OCI-M2 (cell line): ENCODE results near the gene SPSB4.
A peak's percentile ranks its signal among the peaks of the same experiment; 100 is the strongest.
"Not testable (repeated sequence)": the region's sequence is repeated elsewhere in the genome, so short reads cannot be mapped to it uniquely, and the experiment has no call there.

ENCODE experiments used
- DNase-seq: peaks from one replicate; lab custom pipeline; 2025; ENCODE audit not compliant: unreplicated experiment; lab: John Stamatoyannopoulos, UW

SPSB4 gene

DNA sequence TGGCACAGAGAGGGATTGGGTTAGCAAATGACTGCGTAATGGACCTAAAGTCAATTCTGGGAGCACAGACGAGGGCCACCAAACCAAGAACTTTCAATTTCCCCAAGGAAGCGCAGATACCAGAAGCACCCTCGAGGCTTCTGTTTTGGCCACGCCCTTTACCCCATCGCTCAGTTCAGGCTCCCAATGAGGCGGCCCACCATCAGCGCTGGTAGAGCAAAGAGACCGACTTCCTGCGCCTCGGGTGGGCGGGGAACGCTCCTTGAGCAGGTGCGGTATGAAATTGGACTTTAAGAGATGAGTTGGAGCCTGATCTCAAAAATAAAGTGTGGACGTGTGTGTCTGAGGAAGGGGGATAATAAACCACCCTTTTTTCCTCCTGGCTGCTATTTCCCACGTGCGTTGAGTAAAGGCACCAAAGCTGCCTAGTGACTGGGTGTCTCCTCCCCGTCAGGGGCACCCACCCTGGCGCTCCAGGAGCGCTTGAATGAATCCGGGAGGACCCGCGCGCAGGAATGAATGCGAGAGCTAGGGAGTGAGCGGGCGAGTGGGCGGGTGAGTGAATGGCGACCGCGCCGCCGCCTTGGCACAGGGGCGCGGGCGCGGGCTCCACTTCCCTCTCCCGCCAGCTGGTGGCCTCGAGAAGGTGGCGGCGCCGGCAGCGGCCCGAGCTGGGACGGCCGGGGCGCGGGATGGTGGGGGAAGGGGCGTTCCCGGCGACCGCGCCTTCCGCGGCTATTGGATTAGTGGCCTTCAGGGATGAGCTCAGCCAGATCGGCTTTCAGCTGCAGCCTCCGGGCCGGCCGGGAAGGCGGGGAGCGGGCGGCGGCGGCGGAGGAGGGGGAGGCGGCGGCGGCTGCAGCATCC lies at the start of gene SPSB4:
TSS of gene SPSB4 (plus strand) at position 772 of the 867 bp plus-strand sequence. CDS start 14,758 bp downstream, outside the sequence.
- no peak for DNase-seq

DNA sequence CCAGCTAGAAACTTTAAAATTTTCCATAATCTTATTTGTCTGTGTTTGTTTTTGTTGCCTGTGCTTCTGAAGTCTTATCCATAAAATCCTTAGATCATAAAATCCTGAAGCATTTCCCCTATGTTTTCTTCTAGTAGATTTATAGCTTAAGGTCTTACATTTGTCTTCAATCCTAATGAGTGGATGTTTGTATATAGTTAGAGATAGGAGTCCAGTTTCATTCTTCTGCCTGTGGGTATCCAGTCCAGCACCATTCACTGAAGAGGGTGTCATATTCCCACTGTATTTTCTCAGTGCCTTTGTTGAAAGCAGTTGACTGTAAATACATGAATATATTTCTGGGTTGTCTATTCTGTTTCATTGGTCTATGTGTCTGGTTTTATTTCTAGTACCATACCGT lies 44.8 kb upstream of the SPSB4 start:
- no peak for DNase-seq

DNA sequence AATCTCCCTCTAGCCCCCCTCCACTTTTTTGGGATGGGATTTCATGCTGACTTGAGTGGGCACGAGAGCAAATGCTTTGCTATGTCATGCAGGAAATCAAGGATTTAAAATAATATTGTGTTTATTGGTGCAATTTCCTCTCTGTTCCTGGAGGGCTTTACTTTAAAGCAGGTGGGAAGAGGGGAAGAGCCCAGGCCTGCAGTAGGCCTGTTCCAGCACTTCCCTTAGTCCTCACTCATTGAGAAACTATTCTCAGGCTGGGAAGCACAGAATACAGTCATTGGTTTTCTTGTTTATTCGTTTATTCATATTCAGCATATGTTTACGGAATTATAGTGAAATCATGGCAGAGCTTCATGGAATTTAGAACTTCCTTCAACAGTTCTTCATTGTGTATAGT lies 41.7 kb upstream of the SPSB4 start:
- DNase-seq = no peak

DNA sequence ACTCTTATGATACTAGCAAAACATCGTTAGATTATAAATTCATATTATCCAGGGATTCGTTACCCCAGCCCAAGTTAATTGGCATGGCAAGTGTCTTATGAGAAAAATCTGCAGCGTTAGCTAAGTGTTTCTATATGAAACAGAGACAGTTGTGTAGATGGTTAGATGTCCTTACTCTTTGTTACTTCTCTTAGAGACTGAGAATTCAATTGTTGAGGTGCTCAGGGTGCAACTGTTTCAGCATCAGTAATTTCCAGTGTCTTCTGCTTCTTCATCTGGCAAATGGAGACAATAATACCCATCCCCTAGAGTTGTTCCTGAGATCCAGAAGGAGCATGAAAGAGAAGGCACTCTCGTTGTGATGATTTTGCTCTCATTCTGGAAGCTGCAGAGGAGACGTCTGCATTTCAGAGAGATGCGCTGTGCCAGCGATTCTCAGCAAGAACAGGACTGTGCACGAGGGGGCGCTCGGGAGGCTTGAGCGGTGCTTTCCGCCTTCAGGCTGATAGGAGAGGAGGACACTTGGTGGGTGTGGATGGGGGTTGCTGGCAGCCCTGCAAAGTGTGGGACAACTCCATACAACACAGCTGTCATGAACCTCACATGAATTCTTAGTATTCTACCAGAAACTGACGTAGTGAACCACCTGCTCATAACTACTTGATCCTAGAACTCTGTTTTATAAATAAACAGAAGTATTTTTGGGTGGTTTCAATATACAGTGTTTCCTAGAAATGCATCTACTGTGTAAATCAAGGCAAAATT lies 39.7 kb upstream of the SPSB4 start:
- peak; percentile 5 for DNase-seq

DNA sequence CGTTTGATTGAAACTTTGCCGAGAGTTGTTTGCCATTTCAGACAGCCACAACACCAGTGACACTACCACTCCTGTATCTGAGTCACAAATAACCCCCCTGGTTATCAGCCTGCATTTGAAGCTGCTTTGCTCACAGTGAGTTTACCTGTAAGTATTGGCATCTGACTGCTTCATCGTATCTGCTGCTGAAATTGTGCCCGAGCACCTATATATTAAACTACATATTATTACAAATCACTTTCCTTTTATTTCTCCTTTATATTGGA lies 39.2 kb upstream of the SPSB4 start:
- DNase-seq = no peak

DNA sequence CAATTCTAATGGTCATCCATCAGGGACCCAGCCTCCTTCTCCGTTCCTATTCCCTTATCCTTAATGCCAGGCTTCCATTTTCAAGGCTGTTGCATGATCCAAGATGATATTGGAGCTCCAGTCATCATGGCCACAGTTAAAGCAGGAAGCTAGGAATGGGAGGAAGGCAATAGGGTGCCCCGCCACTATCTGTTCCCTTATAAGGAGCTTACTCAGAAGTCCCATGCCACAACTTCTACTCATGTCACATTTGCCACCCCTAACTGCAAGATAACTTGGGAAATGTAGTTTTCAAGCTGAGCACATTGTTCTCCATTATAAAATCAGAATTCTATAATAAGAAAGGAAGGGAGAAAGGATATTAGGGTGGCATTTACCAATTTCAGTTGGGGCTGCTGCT lies 38.6 kb upstream of the SPSB4 start:
- no peak for DNase-seq

DNA sequence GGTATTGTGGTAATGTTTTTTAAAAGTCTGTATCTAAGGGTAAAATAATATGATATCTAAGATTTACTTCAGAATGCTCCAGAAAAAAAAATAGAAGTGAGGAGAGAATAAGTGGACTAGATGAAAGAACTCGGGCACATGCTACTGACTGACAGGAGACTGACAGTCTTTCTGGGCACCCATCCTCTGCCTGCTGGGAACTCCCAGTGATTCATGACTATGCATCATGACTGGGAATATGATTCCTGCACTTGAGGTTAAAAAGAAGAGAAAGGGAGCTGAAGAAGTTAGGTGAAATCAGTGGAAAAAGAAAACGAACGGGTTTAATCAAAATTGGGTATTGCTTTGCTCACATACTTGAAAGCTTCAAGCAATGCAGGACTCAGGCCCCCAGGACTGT lies 35.7 kb upstream of the SPSB4 start:
- no peak for DNase-seq

DNA sequence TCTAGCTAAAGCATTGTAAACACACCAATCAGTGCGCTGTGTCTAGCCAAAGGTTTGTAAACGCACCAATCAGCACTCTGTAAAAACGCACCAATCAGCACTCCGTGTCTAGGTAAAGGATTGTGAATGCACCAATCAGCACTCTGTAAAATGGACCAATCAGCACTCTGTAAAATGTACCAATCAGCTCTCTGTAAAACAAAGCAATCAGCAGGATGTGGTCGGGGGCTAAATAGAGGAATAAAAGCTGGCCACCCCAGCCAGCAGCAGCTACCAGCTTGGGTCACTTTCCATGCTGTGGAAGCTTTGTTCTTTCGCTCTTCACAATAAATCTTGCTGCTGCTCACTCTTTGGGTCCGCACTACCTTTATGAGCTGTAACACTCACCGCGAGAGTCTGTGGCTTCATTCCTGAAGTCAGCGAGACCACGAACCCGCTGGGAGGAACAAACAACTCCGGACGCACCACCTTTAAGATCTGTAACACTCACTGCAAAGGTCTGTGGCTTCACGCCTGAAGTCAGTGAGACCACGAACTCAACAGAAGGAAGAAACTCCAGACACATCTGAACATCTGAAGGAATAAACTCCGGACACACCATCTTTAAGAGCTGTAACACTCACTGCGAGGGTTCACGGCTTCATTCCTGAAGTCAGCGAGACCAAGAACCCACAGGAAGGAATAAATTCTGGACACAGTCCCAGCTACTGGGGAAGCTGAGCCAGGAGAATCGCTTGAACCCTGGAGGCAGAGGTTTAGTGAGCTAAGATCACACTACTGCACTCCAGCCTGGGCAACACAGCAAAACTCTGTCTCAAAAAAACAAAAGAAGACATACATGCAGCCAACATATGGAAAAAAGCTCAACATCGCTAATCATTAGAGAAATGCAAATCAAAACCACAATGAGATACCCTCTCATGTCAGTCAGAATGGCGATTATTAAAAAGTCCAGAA lies 33.5 kb upstream of the SPSB4 start:
- not testable (repeated sequence) for DNase-seq

DNA sequence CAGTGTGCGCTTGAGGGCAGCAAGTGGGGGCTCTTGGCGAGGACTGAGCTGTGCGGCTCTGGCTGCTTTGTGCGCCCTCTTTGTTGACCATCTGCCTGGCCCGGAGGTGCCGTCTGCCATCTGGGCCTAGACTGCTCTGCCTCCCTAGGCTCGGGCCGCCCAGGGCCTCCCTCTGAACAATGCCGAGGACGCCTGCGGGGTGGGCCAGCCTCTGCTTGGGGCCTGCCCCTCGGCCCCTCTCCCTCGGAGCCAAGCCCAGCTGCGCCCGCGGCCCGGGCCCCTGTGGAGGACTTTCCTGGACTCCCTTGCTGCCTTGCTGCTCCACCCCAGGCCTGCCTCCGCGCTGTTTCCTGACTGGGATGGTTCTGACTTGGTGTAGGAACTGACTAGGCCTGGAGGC lies 31.9 kb upstream of the SPSB4 start:
- DNase-seq = no peak

DNA sequence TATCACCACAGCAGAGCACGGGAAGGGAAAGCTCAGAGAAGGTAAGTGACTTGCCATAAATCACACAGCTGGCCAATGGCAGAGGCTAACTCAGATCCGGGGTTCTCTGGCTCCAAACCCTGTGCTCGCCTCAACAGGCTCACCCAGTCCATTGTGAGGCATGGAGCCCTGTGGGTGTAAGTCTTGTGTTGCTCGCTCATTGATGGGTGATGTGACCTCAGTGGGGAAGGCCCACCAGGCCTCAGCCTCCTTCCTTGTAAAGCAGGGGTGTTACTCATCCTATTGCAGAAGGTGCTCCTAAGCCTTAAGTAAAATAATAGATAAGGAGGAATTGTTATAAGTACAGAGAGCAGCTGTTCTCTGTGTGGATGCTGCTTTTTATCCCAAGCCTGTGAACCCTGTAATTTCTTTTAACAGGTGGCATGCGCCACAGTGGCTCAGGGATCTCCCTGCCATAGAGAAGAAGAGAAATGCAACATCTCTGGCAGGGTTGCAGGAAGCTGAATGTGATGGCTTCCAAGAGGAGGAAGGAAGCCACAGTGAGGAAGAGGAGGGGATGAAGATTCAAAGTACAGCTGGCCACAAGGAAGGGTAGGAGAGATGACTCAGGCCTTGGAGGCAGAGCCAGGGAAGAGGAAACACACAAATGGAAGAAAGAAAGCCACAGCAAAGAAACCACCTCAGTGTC lies 30.9 kb upstream of the SPSB4 start:
- DNase-seq = no peak

DNA sequence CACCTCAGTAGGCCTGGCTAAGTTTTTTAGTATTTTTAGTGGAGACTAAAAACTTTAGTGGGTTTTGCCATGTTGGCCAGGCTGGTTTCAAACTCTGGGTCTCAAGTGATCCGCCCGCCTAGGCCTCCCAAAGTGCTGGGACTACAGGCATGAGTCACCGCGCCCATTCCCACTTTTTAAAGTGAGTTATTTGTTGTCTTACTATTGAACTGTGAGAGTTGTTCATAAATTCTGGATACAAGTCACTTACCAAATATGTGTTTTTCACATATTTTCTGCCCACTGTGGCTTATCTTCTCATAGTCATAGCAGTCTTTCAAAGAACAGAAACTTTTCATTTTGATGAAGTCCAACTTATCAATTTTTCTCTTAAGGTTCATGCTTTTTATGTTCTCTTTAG lies 29.9 kb upstream of the SPSB4 start:
- DNase-seq = no peak

DNA sequence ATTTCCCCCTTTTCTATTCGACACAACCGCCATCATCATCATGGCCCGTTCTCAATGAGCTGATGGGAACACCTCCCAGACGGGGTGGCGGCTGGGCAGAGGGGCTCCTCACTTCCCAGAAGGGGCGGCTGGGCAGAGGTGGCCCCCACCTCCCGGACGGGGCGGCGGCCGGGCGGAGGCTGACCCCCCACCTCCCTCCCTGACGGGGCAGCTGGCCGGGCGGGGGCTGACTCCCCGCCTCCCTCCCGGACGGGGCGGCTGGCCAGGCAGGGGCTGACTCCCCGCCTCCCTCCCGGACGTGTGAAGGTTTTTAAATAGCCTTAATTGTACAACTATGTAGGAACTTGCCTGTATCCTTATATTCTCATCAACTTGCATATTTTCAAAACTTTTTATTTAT lies 20.9 kb upstream of the SPSB4 start:
- DNase-seq = no peak

DNA sequence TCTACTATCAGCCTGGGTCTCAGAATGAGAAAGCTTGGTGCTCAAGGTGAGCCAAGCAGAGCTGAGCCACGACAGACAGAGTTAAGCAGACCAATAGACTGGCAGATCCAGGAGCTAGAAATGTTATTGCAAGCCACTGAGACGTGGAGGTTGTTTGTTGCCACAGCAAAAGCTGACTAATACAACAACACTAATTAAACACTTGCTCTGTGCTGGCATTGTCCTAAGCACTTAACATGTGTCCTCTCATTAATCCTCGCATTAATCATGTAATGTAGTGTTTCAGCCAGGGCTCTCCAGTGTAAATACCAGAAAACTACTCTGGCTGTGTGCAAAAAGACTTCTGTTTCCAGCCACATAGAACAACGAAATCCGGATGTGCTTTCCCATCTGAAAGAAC lies 11.6 kb upstream of the SPSB4 start:
- DNase-seq = no peak

DNA sequence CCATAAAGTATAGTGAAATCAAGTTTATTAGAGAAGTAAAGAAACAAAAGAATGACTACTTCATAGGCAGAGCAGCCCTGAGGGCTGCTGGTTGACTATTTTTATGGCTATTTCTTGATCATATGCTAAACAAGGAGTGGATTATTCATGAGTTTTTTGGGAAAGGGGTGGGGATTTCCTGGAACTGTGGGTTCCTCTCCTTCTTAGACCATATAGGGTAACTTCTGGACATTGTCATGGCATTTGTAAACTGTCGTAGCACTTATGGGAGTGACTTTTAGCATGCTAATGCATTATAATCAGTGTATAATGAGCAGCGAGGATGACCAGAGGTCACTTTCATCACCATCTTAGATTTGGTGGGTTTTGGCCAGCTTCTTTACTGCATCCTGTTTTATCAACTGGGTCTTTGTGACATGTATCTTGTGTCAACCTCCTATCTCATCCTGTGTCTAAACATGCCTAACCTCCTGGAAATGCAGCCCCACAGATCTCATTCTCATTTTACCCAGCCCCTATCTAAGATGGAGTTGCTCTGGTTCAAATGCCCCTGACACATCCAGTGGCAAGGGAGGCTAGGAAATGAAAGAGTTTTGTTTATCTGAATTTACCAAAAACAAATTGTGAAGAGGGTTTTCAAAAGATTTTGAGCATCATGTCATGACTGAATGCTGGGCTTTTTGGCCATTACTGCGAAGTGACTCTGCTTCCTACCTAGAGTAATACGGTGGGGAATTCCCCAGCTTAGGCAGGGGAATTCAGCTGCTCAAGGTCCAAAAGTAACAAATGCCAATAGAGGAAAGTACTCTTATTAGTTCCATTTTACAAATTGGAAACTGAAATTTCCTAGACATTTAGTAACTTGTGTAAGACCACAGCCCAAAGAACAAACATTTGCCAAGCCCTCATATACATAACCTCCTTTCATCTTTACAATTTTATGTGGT lies 6.2 kb upstream of the SPSB4 start:
- DNase-seq = no peak

DNA sequence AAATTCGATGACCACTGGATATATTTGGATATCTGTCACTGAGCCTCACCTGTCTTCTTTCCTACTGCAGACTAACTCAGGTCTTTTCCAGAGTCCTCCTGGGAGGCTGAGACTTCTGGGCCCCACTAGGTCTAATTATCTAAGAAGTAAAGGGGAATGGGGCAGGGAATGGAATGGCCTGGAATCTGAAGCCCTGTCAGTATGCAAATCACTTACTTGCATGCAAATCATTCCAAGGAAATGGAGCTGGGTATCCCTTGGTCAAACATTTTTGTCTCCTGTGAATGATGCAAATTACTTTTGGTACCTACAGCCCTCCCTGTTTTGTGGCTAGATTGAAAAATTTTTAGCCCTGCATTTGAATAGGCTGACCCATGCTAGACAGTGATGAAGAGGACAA lies 5.3 kb upstream of the SPSB4 start:
- no peak for DNase-seq

DNA sequence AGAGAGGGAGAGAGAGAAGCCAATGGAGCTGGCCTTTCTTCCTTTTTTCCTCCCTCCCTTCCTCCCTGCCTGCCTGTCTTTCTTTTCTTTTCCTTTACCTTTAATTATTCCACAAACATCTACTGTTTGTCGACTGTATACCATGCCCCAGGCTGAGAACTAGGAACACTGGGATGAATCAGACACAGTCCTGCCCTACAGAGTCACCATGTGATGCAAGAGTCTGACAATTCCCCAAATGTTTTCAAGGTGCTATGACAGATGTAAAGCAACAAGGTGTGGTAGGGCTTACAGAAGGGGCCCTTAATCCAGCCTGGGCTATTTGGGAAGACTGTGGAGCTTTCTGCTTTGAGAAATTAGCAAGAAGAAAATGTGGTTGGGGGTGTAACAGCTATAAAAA lies 4.0 kb upstream of the SPSB4 start:
- DNase-seq = no peak

DNA sequence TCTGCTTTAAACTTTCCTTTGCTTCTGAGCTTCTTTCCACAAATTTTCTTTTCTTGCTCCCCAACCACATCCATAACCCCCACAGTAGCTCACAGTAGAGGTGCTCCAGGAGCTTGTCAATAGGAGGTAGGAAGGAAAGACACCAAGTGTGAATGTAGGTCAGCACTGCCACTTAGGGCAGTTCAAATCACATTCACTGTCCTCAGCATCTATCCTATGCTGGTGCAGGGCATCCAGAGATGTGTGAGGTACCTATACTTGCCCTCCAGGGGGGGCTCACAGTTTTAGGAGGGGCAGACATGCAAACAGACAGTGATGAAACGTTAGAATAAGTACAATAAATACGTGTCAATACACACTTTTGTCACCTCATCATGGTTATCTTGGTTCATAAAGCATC lies 1.5 kb upstream of the SPSB4 start:
- no peak for DNase-seq

DNA sequence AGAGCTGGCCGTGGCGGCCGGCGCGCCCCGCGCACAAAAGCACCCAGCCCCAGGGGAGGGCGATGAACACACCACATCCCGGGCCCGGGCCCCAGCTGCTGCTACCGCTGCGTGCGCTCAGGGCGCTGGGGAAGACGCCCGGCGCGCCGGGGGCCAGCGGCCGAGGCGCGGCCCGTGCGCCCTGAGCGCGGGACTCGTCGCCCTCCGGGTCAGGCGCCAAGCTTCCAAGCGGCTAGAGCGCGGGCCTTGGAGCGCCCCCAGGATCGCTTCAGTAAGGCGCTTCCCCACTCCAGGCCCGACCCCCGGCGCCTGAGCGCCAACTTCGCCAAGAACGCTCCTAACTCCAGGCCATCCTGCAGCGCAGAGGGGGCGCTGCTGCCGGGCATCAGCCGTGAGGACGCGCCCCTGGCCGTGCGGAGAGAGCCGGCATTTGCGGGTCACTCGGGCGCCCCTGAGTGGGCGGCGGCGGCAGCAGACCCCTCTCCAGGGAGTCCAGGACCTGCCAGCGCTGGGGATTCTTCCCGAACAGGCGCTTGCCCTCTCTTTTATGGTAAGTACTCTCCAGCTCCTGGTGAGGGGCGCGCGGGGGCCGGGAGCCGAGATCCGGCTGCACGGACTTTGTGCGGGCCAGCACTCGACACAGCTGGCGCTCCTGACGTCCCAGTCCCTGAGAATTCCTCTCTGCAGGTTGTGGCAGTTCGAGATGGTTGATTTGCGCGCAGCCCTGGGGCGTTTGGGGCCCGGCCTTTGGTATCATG lies 475 bp downstream of the SPSB4 start:
- no peak for DNase-seq
